NCI-H1436 (cell line): ENCODE measurements around the gene PDSS1.
"Not testable (repeated sequence)": the region's sequence is repeated elsewhere in the genome, so short reads cannot be mapped to it uniquely, and the experiment has no call there.

Source experiments
- DNase-seq: peaks from one replicate; lab custom pipeline; 2025; lab: John Stamatoyannopoulos, UW

PDSS1 gene

DNA sequence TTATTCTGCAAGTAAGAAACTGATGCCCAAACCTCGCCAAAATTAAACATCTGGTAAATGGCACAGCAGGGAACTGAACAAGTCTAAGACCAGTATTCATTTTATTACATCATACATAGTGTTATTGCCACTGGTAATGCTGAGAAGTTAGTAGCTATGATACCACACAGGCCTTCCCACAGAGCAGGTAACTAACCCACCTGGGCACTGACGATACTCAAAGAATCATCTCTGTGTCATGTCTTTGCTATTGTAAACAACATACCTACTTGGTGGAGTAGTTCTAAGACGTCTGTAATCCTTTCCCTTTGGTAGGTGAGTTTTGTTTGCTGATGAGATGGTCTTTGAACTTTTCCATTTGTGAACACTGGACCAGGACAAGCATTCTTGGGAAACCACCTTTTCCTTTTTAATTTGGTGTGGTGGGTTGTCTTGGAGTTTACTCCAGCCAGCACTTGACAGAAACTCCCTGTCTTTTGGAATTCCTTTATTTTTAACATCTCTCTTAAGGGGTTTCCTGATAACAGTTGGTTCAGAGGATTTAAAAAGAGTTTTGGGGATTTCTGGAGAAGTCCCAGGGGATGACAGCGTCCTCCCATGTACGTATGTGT is 40.9 kb downstream of the PDSS1 start:
- DNase-seq: no peak

DNA sequence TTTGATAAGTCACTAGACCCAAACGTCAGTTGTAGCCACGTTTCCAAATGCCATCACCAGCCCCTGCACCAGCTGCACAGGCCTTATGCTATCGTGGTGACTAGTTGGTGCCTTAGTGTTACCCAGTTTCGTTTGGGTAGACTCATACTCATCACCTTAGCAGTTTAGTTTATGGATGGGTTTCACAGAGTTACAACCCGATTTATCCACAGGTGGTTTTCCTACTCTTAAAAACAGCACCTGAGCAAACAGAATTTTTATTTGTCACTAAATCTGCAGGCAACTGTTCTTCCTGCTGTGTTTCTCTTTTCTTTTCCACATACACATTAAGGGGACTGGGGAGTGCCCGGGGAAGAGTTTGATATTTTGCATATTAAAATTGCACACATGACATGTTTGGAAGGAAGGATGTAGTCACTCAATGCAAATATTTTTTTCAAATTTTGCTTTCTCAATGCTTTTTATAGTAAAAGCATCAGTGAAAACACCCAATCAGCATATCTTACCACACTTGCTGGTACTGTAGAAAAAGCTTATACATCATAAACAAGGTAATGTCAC is 41.6 kb downstream of the PDSS1 start:
- DNase-seq: no peak

DNA sequence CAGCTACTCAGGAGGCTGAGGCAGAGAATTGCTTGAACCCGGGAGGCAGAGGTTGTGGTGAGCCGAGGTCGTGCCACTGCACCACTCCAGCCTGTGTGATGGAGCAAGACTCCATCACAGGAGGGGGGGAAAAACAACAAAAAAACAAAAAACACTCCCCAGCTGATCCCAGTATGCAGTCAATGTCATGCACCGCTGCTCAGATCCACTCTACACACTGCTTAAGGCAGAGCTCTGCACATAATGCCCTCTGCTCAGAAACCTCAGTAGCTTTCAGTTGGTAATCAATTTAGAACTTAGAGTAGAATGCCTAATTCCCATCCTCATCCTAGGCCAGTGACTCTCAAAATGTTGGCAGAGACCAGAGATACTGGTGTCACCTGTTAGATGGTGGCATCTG is 43.9 kb downstream of the PDSS1 start:
- no peak for DNase-seq

GRCh38 chr10:26743091-26743490 is 45.6 kb downstream of the PDSS1 start:
- no peak for DNase-seq

DNA sequence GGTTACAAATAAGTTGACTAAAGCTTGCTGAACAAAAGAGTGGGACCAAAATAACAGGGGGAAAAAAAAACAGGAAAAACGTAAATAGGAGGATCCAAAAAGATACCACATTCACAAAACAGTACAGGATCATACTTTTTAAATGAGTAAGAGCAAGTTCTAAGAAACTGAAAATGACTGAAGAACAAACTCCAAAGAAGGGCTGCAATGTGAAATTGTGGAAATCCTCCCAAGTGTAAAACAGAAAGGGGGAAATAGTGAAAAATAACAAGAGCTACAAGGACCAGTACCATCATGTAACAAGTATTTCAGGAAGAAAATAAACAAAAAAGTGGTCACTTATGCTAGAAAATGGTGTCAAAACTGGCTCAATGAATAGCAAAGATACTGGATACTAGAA is 46.3 kb downstream of the PDSS1 start:
- DNase-seq: no peak

- no peak for DNase-seq
These were observed 48.6 kb downstream of the PDSS1 start for GRCh38 chr10:26746061-26746460.

GRCh38 chr10:26755443-26755903 is 58.0 kb downstream of the PDSS1 start:
- DNase-seq: no peak

DNA sequence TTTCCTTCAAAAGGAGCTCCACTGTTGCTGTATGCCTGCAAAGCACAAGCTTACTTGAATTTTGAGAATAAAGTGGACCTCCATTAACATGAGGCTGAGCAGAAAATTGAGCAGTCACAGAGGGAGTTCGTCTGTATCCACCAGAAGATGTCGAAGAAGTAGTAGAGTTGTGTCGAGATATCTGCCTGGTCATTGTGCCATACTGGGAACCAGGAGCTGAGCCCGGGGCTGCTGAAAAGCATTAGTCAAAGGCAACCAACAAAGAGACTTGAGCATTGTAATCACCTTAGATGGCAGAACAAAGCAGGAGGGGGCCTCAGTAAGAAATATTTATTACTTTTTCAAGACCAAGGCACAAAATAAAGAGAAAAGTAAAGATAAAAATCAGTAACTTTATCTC is 61.5 kb downstream of the PDSS1 start:
- no peak for DNase-seq

DNA sequence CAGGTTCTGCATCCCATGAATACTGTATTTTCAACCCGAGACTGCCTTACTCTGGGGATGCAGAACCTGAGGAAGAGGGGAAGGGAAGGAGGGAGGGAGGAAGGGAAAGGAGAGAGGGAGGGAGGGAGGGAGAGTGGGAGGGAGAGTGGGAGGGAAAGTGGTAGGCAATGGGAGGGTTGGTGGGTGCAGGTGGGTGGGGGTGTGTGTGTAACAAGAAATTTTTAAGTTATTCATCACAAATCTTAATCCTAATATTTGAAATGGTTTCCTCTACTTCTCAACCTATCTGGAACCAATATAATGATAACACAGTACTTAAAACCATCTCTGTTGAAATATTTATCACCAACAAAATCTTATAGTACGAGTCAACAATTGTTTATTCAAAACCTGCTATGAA is 68.0 kb downstream of the PDSS1 start:
- DNase-seq: no peak

DNA sequence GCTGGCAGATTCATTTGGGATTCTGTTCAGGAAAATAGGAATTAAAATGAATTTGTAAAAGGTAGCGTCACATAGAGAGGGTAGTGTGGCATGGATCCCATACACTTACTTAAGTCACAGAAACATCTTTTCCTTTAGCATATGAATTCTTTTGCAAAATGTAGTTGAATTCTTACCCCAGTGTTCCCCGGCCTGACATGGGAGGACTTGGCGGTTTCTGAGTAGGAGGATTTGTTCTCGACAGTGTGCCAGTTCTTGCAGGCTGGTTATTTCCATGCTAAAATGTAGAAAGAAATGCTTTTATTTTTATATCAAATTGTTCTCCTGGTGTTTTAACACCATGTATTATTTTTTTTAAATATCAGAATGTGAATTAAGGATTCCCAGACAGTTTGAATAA is 72.6 kb downstream of the PDSS1 start:
- no peak for DNase-seq

GRCh38 chr10:26773633-26774032 is 76.1 kb downstream of the PDSS1 start:
- no peak for DNase-seq

- no peak for DNase-seq
These were observed 78.8 kb downstream of the PDSS1 start for GRCh38 chr10:26776258-26776657.

DNA sequence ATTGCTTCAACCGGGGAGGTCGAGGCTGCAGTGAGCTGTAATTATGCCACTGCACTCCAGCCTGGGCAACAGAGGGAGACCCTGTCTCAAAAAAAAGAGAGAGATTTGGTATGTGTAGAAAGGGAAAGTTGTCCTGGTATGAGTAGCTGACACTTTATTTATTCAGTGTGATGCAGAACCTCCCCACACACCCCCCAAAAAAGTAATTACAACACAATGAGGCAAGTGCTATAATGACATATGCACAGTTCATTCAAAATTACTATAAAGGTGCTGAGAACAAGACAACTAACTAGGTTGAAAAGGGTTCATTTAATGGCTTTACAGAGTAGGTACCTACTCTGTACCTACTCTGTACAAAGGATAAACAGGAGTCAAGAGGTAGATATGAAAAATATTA is 80.2 kb downstream of the PDSS1 start:
- DNase-seq: no peak

GRCh38 chr10:26779176-26779860 is 81.8 kb downstream of the PDSS1 start:
- no peak for DNase-seq

DNA sequence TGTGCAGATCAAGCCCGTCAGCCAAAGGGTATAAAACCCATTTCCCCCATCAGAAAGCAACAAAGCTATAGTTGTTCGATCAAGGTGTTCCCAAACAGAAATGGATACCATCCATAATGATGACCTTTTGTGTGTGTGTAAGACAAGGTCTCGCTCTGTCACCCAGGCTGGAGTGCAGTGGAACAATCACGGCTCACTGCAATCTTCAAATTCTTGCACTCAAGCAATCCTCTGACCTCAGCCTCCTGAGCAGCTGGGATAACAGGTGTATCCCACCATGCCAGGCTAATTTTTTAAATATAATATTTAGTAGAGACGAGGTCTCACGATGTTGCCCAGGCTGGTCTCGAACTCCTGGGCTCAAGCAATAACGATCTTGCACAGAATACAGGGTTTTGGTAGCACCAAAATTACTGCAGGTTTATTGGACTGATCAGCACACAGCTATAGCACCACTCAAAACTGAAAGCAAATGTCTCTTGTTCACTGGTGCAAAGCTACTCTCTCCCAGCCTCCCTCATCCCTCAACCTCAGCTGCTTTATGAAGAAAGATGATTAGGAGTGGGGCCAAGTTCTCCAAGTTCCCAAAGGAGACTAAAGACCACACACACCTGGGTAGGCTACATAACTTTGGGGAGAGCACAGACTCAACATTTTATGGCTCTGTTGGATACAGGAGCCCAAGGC is 82.7 kb downstream of the PDSS1 start:
- no peak for DNase-seq

DNA sequence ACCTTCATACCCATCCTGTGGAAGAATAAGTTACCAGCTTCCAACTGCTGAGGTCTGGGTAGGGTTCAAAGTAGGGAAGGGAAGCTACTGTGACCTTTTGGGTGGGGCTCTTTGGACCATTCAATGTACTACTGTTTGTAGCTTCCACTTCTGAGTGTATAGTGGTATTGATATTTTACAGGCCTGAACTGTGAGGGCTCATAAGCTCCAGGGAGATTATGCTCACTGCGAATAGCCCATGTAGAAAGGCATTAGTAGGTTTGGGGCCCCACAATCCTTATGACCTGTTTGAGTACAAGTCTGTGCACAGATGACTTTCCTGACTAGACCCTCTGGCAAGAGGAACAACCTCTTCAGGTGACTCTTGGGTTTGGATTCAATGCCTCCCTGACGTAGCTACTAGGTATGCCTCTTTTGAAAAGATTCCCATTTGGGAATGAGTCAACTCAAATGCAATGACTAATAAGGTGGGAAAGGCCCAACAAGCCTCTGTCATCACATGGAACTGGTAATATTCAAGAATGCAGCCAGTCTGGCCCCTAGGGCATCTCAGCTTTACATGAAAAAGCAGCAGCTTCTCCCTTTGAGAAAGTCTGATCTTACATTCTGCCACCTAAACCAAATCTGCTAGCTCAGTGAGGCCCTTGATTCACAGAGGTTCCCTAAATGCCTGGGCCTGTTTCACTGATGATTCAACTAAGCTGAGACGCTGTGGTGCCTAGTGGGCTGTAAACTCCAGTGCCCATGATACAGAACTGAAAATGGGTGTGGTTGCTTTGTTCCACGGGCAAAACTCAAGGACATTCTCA is 83.5 kb downstream of the PDSS1 start:
- DNase-seq: no peak

DNA sequence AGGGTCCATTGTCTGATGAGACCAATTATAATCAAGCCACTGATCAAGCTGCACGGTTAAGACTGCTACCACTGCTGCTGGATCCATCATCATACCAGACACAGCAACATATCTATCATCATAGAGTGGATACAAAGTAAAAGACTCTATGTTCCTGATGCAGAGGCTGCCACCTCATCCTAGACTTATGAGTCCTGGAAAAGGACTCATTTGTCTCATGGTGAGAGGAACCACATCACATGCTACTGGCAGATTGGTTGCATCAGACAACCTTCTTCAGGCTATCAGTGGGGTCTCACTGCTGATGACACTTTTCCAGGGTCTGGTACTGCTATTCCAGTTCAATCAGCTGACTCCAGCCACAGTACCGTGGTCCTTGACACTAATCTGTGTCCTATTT is 84.3 kb downstream of the PDSS1 start:
- no peak for DNase-seq

DNA sequence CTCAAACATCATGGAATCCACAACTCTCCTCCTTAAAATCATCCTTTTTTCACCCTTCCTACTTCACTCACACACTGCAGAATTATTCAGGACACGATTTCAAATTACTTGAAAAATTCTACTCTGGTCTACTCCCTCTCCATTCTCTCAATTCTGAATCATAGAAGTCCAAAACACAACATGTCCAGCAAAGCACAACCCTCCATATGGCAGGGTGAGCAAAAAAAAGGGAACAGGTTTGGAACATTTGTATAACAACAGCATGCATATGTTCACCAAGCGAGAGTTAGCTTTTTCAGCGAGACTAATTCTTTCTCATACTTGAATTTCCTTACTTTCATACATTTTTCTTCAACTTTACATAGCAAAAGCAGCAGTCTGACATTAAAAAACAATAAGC is 89.9 kb downstream of the PDSS1 start:
- no peak for DNase-seq

DNA sequence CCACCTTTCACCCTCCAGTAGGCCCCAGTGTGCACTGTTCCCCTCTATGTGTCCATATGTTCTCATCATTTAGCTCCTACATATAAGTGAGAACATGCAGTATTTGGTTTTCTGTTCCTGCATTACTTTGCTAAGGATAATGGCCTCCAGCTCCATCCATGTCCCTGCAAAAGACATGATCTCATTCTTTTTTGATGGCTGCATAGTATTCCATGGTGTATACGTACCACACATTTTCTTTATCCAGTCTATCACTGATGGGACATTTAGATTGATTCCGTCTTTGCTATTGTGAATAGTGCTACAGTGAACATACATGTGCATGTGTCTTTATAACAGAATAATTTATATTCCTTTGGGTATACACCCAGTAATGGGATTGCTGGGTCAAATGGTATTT is 92.3 kb downstream of the PDSS1 start:
- not testable (repeated sequence) for DNase-seq

DNA sequence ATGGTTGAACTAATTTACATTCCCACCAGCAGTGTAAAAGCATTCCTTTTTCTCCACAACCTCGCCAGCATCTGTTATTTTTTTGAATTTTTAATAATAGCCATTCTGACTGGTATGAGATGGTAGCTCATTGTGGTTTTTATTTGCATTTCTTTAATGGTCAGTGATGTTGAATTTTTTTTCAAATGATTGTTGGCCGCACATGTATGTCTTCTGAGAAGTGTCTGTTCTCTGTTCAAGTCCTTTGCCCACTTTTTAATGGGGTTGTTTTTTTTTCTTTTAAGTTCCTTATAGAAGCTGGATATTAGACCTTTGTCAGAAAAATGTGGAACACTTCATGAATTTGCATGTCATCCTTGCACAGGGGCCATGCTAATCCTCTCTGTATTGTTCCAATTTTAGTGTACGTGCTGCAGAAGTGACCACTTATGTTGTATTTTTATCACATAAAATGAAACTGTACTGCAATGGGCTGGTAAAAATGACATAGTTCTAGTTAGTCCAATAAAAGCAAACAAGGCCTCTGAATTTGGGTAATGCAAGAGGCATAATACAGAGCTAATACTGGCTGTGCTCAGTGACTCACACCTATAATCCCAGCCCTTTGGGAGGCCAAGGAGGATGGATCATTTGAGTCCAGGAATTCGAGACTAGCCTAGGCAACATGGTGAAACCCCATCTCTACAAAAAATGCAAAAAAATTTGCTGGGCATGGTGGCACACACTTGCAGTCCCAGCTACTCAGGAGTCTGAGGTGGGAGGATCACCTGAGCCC is 92.9 kb downstream of the PDSS1 start:
- no peak for DNase-seq

- no peak for DNase-seq
These were observed 95.4 kb downstream of the PDSS1 start for GRCh38 chr10:26792758-26793495.
